ENCODE data around the gene SMC5.

SMC5 gene

DNA sequence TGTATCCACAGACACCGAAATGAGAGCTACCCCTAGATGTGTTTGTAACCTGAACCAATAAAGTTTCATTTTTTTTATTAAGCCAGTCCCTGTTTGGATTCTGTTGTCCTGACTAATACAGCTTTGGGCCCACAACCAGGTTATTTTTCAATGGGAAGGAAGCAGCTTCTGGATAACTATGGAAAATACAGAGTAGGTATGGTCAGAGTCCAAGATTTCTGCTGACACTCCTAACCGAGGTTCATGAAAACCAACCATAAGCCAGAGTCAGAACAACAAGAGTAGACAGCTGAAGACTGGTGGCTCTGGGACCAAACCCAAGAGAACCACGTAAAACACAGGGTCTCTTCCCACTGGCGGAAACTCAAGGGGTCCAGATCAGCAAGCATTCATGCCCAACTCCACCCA, 144.8 kb downstream of the SMC5 start:
- no peaks in the 10 kb centered on the region for H3K9me3 ChIP-seq (ENCODE audit: control insufficient read depth, insufficient read depth, low read depth, low read length)
- peaks cover 24% of the 10 kb centered on the region for H3K4me1 ChIP-seq (ENCODE audit: control insufficient read depth, insufficient read depth, low read length)
- no peak overlapping the region for H3K9ac ChIP-seq (ENCODE audit: low read length)

GRCh38 chr9:70404261-70404660, 145.5 kb downstream of the SMC5 start:
- H3K4me1 ChIP-seq (ENCODE audit: control insufficient read depth, insufficient read depth, low read length): peaks cover 24% of the 10 kb centered on the region
- H3K36me3 ChIP-seq (ENCODE audit: control insufficient read depth, insufficient read depth, low read length): no peaks in the 10 kb centered on the region
- no peak overlapping the region for H3K4me3 ChIP-seq (ENCODE audit: low read depth, low read length)
- H3K27me3 ChIP-seq (ENCODE audit: control insufficient read depth, insufficient read depth, low read length): no peaks in the 10 kb centered on the region; the same call in 1 of the 2 replicates
- no peaks in the 10 kb centered on the region for H3K9me3 ChIP-seq (ENCODE audit: control insufficient read depth, insufficient read depth, low read depth, low read length)
- no peak overlapping the region for H3K9ac ChIP-seq (ENCODE audit: low read length)
- no peak overlapping the region for H3K27ac ChIP-seq (ENCODE audit: low read depth, low read length)

More for the DNA sequence above, 144.8 kb downstream of the SMC5 start:
- Histone ChIP-seq H3K36me3 (ENCODE audit: control insufficient read depth, insufficient read depth, low read length) (no peaks in the 10 kb centered on the region), H3K27ac (ENCODE audit: low read depth, low read length) (no peak overlapping the region), H3K4me3 (ENCODE audit: low read depth, low read length) (no peak overlapping the region), H3K27me3 (ENCODE audit: control insufficient read depth, insufficient read depth, low read length) (no peaks in the 10 kb centered on the region; the same call in 1 of the 2 replicates)
